IPS DF 19.7 (cell line): ENCODE measurements around the gene DEFB131A.
"Not testable (repeated sequence)": the region's sequence is repeated elsewhere in the genome, so short reads cannot be mapped to it uniquely, and the experiment has no call there.

Experiments
- DNase-seq: peaks from one replicate; pipeline ENCODE4 v3.0.0-alpha.2; 2013; ENCODE audit warnings: low read depth, low spot score

The DEFB131A gene, protein sequence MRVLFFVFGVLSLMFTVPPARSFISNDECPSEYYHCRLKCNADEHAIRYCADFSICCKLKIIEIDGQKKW

DNA sequence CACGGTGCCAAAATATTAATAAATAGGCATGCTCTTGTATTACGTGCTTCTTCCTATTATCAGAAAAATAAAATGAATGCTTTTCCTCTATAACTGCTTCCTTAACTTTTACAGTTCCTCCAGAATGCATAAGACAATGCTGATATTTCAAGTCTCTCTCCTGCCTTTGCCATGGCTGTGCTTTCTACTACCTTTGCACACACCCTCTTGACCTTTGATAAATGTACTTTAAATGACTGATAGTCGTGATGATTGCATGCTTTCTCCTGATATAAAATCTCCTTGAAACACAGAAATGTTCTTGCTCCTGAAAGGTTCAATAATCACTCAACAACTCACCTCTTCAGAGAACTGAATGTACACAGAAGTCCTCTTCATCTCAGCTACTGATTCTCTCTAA lies at the start of gene DEFB131A:
Gene DEFB131A (plus strand): TSS at position 301 of the 400 bp plus-strand sequence. CDS start 120 bp downstream, outside the sequence.
- DNase-seq, result not testable (repeated sequence)

DNA sequence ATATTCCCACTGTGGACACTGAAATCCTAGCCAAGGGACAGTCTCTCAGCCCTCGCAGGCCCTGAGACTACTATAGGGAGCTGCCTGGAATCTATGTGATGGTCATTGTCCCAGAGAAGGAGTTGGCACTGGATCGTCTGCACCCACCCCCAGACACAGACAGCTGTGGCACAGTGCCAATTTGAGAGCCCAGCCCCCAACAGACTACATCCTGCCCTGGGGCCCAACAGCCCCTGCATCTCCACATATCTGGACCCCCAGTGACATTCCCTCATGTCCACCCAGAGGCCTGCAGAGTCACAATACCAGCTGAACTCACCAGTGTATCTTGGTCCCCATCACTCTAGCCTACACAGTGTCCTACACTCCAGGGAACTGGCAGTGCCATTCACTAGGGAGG lies 38.4 kb upstream of the DEFB131A start:
- not testable (repeated sequence) for DNase-seq

DNA sequence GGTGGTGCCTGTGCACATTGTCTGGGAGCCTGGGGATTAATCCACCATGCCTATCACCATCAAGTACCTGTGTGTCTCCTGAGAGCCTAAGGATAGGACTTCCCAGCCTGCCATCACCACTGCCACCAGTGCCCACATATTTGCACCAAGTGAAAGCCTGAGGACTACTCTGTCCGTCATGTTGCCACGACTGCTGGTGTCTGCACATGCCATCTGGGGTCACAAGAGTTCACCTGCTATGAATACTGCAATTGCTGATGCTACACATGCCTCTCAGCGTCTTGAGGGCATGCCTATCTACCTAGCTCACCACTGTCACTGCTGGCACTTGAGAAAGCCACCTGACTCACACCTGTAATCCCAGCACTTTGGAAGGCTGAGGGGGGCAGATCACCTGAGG lies 37.7 kb upstream of the DEFB131A start:
- not testable (repeated sequence) for DNase-seq

DNA sequence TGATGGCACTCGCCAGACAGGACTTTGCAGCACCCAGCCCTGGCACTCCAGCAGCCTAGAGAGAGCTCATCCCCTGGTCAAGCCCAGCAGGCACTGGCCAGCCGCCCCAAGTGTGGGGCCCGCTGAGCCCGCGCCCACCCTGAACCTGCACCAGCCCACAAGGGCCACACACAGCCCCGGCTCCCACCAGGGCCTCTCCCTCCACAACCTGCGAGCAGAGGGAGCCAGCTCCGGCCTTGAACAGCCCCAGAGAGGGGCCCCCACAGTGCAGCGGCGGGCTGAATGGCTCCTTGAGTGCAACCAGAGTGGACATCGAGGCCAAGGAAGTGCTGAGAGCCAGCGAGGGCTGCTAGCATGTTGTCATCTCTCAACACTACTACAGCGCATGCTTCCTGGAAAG lies 34.4 kb upstream of the DEFB131A start:
- no peak for DNase-seq

DNA sequence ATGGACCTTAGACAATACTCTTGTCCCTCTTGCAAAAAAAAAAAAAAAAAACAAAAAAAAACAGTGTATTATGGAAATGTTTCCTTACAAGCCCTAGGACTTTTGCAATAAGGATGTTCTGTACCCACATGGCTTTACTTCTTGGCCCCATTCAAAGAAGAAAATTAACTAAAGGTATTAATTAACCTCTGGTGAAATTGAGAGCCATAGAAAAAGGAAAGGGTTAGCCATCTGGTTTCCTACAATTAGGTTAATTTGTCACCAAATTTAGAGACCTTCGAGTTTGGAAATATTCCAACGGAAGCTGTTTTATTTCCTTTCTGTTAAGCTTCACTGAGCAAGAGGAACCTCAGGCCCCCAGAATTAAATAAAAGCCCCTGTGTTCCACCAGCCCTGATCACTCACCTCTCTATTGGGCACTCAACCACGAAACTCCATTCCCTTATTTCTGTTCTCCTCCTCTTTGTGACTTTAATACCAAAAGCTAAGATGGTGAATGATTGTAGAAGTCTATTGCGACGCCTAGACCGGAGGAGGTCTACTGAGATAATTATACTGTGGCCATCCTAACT lies 22.2 kb upstream of the DEFB131A start:
- DNase-seq, result not testable (repeated sequence)

DNA sequence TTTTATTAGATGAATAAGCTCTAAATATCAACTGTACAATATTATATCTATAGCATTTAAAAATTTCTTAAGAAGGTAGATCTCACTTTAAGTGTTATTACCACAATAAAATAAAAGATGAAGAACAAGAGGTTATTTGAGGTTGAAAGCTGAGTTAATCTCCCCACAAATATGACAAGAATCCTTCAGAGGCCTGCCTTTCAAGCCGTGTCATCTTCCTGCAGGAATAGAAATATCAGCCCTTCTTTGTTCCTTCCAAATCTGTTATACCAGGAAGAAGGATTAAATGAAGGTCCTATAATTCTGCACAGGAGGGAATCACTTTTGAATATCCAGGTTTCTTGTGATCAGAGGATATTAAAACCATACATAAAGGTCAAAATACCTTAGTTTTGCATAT lies 18.3 kb upstream of the DEFB131A start:
- not testable (repeated sequence) for DNase-seq

DNA sequence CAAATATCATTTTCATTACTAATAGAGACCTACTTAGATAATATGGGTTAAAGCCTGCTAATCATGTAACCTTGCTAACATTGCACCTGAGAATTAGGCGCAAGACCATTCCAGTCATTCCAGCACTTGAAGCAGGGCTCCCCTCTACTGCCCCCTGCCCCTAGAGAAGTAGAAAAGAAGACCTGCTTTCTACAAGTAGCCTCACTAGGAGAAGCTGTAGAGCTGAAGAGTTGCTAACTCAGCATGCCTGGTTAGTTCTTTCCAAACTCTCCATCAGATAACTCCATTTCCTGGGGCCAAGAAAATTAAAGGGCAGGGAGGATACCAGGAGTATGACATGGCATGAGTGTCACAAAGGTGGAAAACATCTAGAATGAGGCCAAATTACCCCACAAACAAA lies 14.2 kb upstream of the DEFB131A start:
- DNase-seq, result not testable (repeated sequence)

DNA sequence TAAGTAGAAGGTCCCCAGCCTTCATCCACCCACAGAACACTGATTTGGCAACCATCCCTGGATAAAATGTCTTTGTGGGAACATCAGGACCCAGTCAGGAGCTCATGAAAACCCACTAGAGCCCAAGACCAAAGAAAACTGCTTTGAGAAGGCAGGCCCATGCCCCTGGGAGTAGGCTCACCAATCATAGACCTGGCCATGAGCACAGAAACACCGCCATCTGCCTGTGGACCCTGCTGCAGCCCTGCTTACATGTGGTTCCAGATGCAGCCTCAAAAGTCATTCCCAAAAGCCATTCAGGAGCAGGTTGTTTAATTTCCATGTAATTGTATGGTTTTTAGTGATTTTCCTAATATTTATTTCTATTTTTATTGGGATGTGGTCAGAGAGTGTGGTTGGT lies 10.9 kb upstream of the DEFB131A start:
- not testable (repeated sequence) for DNase-seq

DNA sequence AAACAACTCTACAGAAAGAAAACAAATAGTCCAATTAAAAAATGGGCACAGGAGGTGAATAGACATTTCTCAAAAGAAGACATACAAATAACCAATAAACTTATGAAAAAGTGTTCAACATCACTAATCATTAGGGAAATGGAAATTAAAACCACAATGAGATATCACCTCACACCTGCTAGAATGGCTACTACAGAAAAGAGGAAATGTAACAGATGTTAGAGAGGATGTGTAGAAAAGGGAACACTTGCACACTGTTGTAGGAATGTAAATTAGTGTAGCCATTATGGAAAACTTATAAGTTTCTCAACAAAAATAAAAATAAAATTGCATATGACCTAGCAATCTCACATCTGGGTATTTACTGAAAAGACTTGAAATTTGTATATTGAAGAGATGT lies 7.5 kb upstream of the DEFB131A start:
- not testable (repeated sequence) for DNase-seq

DNA sequence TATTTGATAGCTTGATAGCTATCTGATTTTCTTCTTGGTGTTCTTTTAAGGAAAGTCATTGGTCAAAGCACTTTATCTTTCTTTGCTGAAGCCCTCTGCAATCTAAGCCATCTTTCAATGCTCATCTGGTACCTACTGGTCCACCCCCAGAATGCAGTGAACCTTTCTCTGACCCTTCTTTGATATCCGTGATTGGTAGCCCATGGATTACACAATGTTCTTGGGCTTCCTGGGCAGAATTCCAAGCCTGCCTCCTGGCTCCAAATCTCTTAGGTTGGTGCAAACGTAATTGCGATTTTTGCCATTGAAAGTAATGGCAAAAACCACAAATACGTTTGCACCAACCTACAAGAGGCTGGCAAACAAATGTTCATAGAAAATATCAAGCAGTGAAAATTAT lies 1.9 kb upstream of the DEFB131A start:
- DNase-seq, result not testable (repeated sequence)

DNA sequence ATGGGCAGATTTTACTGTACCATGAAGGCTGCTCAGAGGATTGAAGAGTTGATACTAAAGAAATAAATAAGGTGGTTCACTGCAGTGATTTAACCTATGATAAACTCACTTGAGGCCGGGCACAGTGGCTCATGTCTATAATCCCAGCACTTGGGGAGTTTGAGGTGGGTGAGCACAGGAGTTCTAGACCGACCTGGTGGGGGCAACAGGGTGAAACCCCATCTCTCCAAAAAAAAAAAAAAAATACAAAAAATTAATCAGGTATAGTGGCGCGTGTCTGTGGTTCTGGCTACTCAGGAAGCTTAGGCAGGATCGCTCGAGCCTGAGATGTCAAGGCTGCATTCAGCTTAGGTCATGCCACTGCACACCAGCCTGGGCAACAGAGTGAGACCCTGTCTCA lies 467 bp downstream of the DEFB131A start:
- not testable (repeated sequence) for DNase-seq

DNA sequence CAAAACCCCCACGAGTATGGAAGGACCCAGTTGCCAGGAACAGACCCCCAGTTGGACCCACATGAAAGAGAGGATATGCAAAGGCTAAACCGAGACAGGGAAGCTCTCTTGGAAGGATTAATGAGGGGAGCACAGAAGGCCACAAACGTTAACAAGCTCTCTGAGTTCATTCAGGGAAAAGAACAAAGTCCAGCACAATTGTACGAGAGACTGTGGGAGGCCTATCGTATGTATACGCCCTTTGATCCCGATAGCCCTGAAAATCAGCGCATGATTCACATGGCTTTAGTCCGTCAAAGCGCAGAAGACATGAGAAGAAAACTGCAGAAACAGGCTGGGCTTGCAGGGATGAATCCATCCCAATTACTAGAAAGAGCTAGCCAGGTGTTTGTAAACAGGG lies 8.0 kb downstream of the DEFB131A start:
- not testable (repeated sequence) for DNase-seq

DNA sequence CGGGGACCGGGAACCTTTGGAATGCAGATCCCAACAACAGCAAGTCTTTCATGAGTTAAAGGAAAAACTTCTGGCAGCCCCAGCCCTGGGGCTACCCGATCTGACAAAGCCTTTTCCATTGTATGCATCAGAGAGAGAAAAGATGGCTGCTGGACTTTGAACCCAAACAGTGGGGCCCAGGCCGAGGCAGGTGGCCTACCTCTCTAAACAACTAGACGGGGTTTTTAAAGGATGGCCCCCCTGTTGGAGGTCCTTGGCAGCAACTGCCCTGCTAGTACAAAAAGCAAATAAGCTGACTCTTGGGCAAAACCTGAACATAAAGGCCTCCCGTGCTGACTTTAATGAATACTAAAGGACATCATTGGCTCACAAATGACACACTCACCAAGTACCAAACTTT lies 10.1 kb downstream of the DEFB131A start:
- DNase-seq, result not testable (repeated sequence)

DNA sequence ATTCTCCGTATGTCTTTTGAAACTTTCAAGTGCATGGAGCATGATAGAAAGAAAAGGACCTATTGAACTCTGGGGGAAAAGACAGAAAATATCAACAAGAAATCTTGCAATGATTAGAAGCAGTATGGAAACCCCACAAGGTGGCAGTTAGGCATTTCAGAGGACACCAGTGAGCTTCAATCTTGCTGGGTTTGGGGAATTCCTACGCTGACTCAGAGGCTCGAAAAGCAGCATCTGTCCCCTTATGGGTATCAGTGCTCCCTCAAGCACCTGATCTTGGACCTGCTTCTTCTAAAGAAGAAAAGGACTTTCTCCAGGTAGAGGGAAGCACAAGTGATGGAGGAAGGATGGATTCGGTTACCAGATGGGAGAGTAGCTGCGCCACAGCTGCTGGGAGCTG lies 10.8 kb downstream of the DEFB131A start:
- not testable (repeated sequence) for DNase-seq

DNA sequence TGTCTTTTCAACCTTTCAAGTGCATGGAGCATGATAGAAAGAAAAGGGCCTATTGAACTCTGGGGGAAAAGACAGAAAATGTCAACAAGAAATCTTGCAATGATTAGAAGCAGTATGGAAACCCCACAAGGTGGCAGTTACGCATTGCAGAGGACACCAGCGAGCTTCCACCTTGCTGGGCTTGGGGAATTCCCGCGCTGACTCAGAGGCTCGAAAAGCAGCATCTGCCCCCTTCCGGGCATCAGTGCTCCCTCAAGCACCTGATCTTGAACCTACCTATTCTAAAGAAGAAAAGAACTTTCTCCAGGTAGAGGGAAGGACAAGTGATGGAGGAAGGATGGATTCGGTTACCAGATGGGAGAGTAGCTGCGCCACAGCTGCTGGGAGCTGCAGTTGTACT lies 35.3 kb downstream of the DEFB131A start:
- not testable (repeated sequence) for DNase-seq

DNA sequence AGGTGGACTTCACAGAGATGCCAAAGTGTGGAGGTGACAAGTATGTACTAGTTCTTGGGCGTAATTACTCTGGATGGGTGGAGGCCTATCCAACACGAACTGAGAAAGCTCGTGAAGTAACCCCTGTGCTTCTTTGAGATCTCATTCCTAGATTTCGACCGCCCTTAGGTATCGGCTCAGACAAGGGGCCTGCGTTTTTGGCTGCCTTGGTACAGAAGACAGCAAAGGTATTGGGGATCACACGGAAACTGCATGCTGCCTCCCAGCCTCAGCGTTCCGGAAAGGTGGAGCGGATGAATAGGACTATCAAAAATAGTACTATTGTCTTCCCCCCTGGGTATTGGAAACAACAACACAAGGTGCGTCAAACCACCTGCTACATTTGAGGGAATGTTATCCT lies 35.9 kb downstream of the DEFB131A start:
- DNase-seq, result not testable (repeated sequence)

DNA sequence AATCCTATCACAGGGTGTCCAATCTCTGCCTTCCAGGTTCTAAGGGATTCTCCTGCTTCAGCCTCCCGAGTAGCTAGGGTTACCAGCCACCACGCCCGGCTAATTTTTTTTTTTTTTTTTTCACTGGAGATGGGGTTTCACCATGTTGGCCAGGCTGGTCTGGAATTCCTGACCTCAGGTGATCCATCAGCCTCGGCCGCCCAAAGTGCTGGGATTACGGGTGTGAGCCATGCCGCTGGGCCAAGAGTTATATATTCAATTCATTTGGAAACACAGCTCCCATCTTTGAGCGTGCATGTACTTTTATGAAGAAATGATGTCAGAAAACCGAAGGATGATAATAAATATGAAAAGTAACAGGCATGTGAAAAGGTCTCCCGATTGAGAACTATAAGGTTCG lies 38.7 kb downstream of the DEFB131A start:
- DNase-seq, result not testable (repeated sequence)

DNA sequence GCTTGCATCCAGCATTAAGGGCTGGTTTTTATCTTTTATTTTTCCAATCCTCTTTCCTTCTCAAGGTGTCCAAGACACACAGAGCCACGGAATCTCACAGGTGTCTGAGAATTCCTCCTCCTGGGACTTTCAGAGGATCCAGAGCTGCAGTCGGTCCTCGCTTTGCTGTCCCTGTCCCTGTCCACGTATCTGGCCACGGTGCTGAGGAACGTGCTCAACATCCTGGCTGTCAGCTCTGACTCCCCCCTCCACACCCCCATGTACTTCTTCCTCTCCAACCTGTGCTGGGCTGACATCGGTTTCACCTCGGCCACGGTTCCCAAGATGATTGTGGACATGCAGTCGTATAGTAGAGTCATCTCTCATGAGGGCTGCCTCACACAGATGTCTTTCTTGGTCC lies 39.5 kb downstream of the DEFB131A start:
- not testable (repeated sequence) for DNase-seq

DNA sequence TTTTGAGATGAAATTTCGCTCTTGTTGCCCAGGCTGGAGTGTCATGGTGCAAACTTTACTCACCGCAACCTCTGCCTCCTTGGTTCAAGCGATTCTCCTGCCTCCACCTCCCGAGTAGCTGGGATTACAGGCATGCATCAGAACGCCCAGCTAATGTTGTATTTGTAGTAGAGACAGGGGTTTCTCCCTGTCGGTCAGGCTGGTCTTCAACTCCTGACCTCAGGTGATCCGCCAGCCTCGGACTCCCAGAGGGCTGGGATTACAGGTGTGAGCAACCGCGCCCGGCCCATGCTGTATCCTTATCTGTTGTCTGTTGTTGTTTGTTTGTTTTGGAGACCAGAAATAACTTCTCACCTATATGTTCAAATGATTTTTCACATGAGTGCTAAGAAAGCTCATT lies 42.7 kb downstream of the DEFB131A start:
- DNase-seq, result not testable (repeated sequence)

DNA sequence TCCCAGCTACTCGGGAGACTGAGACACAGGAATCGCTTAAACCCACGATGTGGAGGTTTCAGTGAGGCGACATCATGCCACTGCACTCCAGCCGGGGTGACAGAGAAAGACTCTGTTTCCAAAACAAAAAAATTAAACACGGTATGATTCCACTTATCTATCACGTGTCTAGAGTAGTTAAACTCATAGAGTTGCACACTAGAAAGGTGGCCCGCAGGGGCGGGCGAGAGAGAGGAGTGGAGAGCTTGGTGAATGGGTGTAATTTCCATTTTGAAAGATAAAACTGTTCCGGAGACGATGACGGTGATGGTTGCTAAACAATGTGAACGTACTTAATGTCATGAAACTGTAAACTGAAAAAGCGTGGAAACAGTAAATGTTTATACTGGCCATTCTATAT lies 44.6 kb downstream of the DEFB131A start:
- not testable (repeated sequence) for DNase-seq

DNA sequence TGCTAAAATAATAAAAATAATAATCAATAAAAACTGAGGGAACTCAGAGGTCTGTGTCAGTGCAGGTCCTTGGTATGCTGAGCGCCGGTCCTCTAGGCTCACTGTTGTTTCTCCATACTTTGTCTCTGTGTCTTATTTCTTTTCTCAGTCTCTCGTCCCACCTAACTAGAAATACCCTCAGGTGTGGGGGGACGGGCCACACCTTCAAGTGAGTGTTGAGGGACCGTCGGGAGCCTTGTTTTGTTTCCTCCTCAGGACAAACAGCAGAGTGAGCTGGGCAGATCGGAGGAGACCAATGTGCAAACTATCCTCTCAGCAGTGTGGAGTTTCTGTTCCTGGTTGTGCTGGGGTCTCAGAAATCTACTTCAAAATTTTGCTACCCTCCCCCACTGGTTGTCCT lies 46.3 kb downstream of the DEFB131A start:
- not testable (repeated sequence) for DNase-seq

DNA sequence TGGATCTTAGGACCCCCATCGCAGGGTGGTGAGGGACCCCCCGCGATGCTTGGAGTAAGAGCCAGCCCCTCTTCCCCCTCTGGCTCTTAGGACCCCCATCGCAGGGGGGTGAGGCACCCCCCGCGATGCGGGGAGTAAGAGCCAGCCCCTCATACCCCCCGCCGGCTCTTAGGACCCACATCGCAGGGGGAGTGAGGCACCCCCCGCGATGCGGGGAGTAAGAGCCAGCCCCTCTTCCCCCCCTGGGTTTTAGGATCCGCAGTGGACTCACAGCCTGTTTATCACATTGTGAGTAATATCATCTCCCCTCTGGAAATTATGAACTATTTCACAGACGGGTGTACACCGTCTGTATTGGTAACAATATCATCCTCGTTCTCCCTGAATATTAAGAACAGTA lies 46.8 kb downstream of the DEFB131A start:
- not testable (repeated sequence) for DNase-seq

DNA sequence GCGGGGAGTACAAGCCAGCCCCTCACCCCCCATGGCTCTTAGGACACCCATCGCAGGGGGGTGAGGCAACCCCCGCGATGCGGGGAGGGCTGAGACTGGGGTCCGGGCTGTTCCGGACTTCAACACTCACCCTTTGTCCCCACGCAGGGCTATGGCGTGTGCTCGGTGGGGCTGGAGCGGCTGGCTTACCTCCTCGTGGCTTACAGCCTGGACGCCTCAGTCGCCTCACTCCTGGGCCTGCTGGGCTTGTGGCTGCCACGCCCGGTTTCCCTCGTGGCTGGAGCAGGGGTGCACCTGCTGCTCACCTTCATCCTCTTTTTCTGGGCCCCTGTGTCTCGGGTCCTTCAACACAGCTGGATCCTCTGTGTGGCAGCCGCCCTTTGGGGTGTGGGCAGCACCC lies 49.4 kb downstream of the DEFB131A start:
- DNase-seq, result not testable (repeated sequence)
